Gastroesophageal sphincter (tissue), 4 donors: ENCODE data around the gene NMUR1. TPM values are rescaled to one million over a fixed set of nuclear protein-coding genes. Genes with fewer than 3 reads are reported as not detected.

Source experiments
- ATAC-seq: fragments of 150-250 bp; one replicate; pipeline ENCODE4 v1.9.1; 2016; ENCODE audit warnings: mild to moderate bottlenecking, moderate library complexity
- H3K27ac ChIP-seq, 4 donors: fragments of 200-600 bp; sonication (generic) in 3 of 4; 1 replicate in 3 of 4; 2 replicates in 1 of 4; pipeline ENCODE4 v1.5.1; 2016 to 2019
- H3K27me3 ChIP-seq: fragments of 200-600 bp; sonication (generic); one replicate; pipeline ENCODE4 v1.5.1; 2019
- H3K36me3 ChIP-seq, 2 donors: fragments of 200-600 bp; sonication (generic); one replicate each; pipeline ENCODE4 v1.5.1; 2019; ENCODE audit warnings: control low read depth in 1 of 2
- H3K4me1 ChIP-seq, 3 donors: fragments of 200-600 bp; sonication (generic); 1 replicate in 2 of 3; 2 replicates in 1 of 3; pipeline ENCODE4 v1.5.1; 2016 to 2019; ENCODE audit warnings: control low read depth in 2 of 3
- H3K4me3 ChIP-seq, 2 donors: fragments of 200-600 bp; sonication (generic); one replicate each; pipeline ENCODE4 v1.5.1; 2019; ENCODE audit warnings: mild to moderate bottlenecking in 1 of 2, moderate library complexity in 1 of 2
- H3K9me3 ChIP-seq, 3 donors: fragments of 200-600 bp; sonication (generic); one replicate each; pipeline ENCODE4 v1.5.1; 2017 to 2019; ENCODE audit warnings: control low read depth in 2 of 3
- EP300 ChIP-seq: sonication (generic); formaldehyde crosslinking; IDR thresholded peaks from one replicate; pipeline ENCODE4 v1.6.1; 2017; ENCODE audit warnings: antibody characterized with exemption, mild to moderate bottlenecking
- POLR2A ChIP-seq, 2 donors: fragments of 450-650 bp; IDR thresholded peaks; one replicate each; pipeline ENCODE4 v1.6.1; 2017; ENCODE audit warnings: antibody characterized with exemption in 2 of 2, mild to moderate bottlenecking in 2 of 2, moderate library complexity in 1 of 2
- POLR2AphosphoS5 ChIP-seq: sonication (generic); formaldehyde crosslinking; IDR thresholded peaks from one replicate; pipeline ENCODE4 v1.6.1; 2017; ENCODE audit warnings: antibody characterized with exemption
- WGBS, 2 donors: methylation state at CpG; one replicate each; pipeline ENCODE4 v1.1.5; 2018; ENCODE audit warnings: low coverage in 1 of 2; 5-methylcytosine and 5-hydroxymethylcytosine counted together
- total RNA-seq, 4 donors: library from RNA; depleted of rRNA; stranded (reverse); fragments of >200 nt; gene quantifications; one replicate each; pipeline ENCODE4 v1.1.0, GENCODE V29; 2016
- TF ChIP-seq, protein P1 (sequence below), 4 experiments: fragments of 200-600 bp in 2 of 4; fragments of 450-650 bp in 2 of 4; sonication (generic) in 1 of 4; IDR thresholded peaks; one replicate each; pipeline ENCODE4 v1.5.1; 2017 to 2019; ENCODE audit warnings: antibody characterized with exemption in 4 of 4, mild to moderate bottlenecking in 2 of 4, moderate library complexity in 2 of 4

Gene NMUR1
- total RNA-seq, 4 donors from 2014 or later: 2.2 to 7.0 (median 4.7) TPM

DNA sequence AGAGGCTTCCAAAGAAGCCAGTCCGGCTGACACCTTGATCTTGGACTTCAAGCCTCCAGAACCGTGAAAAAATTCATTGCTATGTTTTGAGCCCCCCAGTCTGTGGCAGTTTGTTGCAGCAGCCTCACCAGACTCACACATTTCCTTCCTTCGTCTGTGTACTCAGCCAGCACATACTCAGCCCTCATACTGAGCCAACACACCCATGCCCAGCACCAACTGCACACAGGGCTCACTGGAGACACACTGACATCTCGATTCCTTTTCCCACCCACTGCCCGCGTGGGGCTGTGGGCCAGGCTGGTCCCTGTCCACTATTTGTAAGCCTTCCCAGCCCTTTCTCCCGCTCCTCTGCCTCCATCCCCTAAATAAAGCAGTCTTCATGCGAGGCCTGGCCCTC, 24.1 kb upstream of the NMUR1 start:
- Histone ChIP-seq H3K27me3 (no peaks in the 10 kb centered on the region), H3K36me3 (no peaks in the 10 kb centered on the region), H3K27ac (peak overlapping the region in 3 of 4 donors; percentile 72 to 76 (median 75)), H3K4me3 (peak overlapping the region in 1 of 2 donors; percentile 36), H3K9me3 (peaks cover 0 to 13% (median 0%) of the 10 kb centered on the region in 3 donors), H3K4me1 (peaks cover 0 to 31% (median 4%) of the 10 kb centered on the region in 3 donors)
- TF ChIP-seq POLR2A (IDR thresholded peaks at IDR 0.05) (no peak), POLR2AphosphoS5 (no peak), EP300 (no peak)
- TF ChIP-seq, protein P1, sequence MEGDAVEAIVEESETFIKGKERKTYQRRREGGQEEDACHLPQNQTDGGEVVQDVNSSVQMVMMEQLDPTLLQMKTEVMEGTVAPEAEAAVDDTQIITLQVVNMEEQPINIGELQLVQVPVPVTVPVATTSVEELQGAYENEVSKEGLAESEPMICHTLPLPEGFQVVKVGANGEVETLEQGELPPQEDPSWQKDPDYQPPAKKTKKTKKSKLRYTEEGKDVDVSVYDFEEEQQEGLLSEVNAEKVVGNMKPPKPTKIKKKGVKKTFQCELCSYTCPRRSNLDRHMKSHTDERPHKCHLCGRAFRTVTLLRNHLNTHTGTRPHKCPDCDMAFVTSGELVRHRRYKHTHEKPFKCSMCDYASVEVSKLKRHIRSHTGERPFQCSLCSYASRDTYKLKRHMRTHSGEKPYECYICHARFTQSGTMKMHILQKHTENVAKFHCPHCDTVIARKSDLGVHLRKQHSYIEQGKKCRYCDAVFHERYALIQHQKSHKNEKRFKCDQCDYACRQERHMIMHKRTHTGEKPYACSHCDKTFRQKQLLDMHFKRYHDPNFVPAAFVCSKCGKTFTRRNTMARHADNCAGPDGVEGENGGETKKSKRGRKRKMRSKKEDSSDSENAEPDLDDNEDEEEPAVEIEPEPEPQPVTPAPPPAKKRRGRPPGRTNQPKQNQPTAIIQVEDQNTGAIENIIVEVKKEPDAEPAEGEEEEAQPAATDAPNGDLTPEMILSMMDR (IDR thresholded peaks at IDR 0.05): no peak
- ATAC-seq: no peak
- WGBS, 2 donors: 33 to 72% methylated on average over 4 to 8 of the region's 8 CpGs

DNA sequence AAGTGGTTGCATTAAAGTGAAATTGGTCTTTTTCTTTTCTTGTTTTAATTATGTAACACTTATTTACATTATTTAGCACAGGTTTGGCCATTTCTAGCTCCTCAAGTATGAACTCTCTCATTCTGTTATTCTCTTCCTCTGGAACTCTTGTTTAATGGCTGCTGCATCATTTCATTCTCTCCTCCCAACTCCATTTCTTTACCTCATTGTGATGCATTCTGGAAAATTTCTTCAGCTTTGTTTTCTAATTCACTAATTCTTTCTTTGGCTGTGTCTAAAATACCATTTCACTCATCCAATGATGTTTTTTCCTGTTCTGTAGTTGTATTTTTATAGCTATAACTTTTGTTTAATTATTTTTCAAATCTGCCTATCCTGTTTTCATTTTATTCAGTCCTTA, 22.5 kb upstream of the NMUR1 start:
- ATAC-seq: no peak
- Histone ChIP-seq H3K36me3 (no peaks in the 10 kb centered on the region), H3K4me3 (no peak overlapping the region), H3K4me1 (peaks cover 0 to 28% (median 4%) of the 10 kb centered on the region in 3 donors), H3K9me3 (peaks cover 0 to 13% (median 0%) of the 10 kb centered on the region in 3 donors), H3K27me3 (no peaks in the 10 kb centered on the region), H3K27ac (no peak overlapping the region)
- TF ChIP-seq EP300 (no peak), POLR2AphosphoS5 (no peak), POLR2A (IDR thresholded peaks at IDR 0.05) (no peak)
- TF ChIP-seq, protein P1 (IDR thresholded peaks at IDR 0.05): no peak

DNA sequence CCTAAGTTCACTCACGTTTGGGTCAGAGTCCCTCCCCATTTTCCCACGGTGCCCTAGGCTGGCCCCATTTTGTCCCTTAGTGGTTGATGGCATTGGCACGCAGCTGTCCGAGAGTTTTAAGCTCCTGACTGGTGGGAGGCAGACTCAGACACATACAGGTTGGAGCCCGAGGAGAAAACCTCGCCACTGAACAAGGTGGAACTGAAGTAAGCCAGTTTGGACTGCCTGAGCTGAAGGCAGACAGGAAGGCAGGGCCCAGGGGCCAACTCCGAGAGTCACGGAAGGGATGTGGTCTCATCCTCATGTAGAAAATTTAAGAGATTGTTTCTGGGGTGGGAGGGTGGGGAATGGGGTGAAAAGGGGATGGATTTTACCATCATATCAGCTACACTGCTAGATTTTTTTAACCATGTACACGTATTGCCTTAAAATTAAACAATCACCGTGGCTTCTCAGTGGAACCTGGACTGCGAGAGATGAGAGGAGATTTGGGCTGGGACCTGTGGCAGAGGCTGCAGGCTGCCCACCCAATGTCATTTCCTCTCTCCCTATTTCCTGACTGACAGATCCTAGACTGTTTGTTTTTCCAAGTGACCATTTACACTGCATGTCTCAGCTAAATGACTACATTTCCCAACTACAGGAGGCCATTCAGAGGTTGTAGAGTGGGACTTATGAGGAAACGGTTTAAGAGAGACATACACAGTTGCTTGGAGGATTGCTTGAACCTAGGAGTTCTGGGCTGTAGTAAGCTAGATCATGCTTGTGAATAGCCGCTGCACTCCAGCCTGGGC, 19.4 kb upstream of the NMUR1 start:
- WGBS, 2 donors: 76 to 85% methylated on average over 4 to 10 of the region's 13 CpGs
- no peak overlapping the region for H3K4me3 ChIP-seq
- ATAC-seq: no peak
- no peaks in the 10 kb centered on the region for H3K27me3 ChIP-seq
- H3K27ac ChIP-seq: no peak overlapping the region
- peaks cover 0 to 13% (median 0%) of the 10 kb centered on the region in 3 donors for H3K9me3 ChIP-seq
- peaks cover 0 to 23% (median 6%) of the 10 kb centered on the region in 3 donors for H3K4me1 ChIP-seq
- TF ChIP-seq EP300 (no peak), POLR2A (IDR thresholded peaks at IDR 0.05) (no peak), POLR2AphosphoS5 (no peak)
- TF ChIP-seq, protein P1 (IDR thresholded peaks at IDR 0.05): no peak
- no peaks in the 10 kb centered on the region for H3K36me3 ChIP-seq

DNA sequence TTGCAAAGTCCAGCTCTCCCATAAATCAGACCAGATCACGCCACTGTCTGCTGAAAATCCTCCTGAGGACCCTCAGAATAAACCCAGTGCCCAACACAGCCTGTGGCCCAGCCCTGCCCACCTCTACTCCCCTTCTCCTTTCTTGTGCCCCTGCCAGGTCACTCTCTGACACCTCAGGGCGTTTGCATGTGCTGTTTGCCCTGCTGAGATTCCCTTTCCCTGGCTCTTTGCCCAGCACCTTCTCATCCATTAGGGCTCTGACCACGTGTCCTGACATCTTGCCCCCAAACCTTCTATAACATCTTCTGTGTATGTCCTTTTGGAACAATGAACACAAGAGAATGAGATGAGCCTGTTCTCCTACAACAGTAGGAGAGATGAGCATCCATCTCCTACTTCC, 18.5 kb upstream of the NMUR1 start:
- ATAC-seq: no peak
- no peaks in the 10 kb centered on the region for H3K36me3 ChIP-seq
- 50 to 75% methylated on average over 1 to 3 of the region's 3 CpGs for WGBS, 2 donors
- peaks cover 0 to 14% (median 0%) of the 10 kb centered on the region in 3 donors for H3K9me3 ChIP-seq
- no peak overlapping the region for H3K4me3 ChIP-seq
- TF ChIP-seq, protein P1 (IDR thresholded peaks at IDR 0.05): no peak
- no peak for TF ChIP-seq POLR2A (IDR thresholded peaks at IDR 0.05)
- no peak for TF ChIP-seq EP300
- H3K27me3 ChIP-seq: no peaks in the 10 kb centered on the region
- H3K4me1 ChIP-seq: peaks cover 0 to 15% (median 6%) of the 10 kb centered on the region in 3 donors
- H3K27ac ChIP-seq: no peak overlapping the region
